ENCODE results near the gene SRP9.
"Not testable (repeated sequence)": the region's sequence is repeated elsewhere in the genome, so short reads cannot be mapped to it uniquely, and the experiment has no call there.

Gene SRP9

GRCh38 chr1:225774281-225775147 is 3.1 kb upstream of the SRP9 start:
- Mint-ChIP-seq H3K27me3 (peaks cover 0 to 5% of the 10 kb centered on the region in 2 donors), H3K9me3 (no peaks in the 10 kb centered on the region), H3K4me1 (ENCODE audit: low read depth in 2 of 2) (peaks cover 5 to 7% of the 10 kb centered on the region in 2 donors), H3K36me3 (ENCODE audit: insufficient read depth) (peaks cover 3% of the 10 kb centered on the region), H3K4me3 (no peak overlapping the region), H3K27ac (no peak overlapping the region)
- ATAC-seq (replicated peaks) (no peak), DNase-seq (no peak)

GRCh38 chr1:225776294-225776693 is 1.3 kb upstream of the SRP9 start:
- H3K27ac Mint-ChIP-seq = no peak overlapping the region
- H3K36me3 Mint-ChIP-seq (ENCODE audit: insufficient read depth) = peaks cover 4% of the 10 kb centered on the region
- H3K4me3 Mint-ChIP-seq = no peak overlapping the region
- H3K27me3 Mint-ChIP-seq = no peaks in the 10 kb centered on the region
- ATAC-seq (replicated peaks) (no peak), DNase-seq (no peak)
- peaks cover 11 to 14% of the 10 kb centered on the region in 2 donors for H3K4me1 Mint-ChIP-seq (ENCODE audit: low read depth in 2 of 2)
- H3K9me3 Mint-ChIP-seq = no peaks in the 10 kb centered on the region

- ATAC-seq (replicated peaks) (peak; percentile 1), DNase-seq (no peak)
- peaks cover 16 to 18% of the 10 kb centered on the region in 2 donors for H3K4me1 Mint-ChIP-seq (ENCODE audit: low read depth in 2 of 2)
- no peaks in the 10 kb centered on the region for H3K9me3 Mint-ChIP-seq
- peaks cover 11% of the 10 kb centered on the region for H3K36me3 Mint-ChIP-seq (ENCODE audit: insufficient read depth)
- no peak overlapping the region for H3K4me3 Mint-ChIP-seq
- no peak overlapping the region for H3K27ac Mint-ChIP-seq
- H3K27me3 Mint-ChIP-seq = no peaks in the 10 kb centered on the region
These were observed 506 bp upstream of the SRP9 start for GRCh38 chr1:225777058-225777582.

DNA sequence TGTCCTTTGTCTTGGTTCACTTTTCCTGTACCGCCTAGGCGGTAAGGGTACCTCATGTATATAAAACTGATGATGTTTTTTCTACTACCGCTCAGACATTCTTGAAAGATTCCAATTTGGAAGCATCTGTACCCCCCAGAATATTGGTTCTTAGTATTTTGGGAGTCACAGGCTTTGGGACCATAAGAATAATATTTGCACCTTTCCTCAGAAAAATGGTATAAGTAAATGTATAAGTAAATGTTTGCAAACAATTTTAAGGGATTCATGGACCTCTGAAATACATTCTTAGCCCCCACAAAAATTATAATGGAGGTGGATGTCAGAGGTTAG is 677 bp downstream of the SRP9 start:
- H3K27ac Mint-ChIP-seq = no peak overlapping the region
- DNase-seq = no peak
- no peak for ATAC-seq (replicated peaks)
- no peaks in the 10 kb centered on the region for H3K9me3 Mint-ChIP-seq
- H3K4me3 Mint-ChIP-seq = no peak overlapping the region
- peaks cover 23 to 28% of the 10 kb centered on the region in 2 donors for H3K4me1 Mint-ChIP-seq (ENCODE audit: low read depth in 2 of 2)
- H3K27me3 Mint-ChIP-seq = no peaks in the 10 kb centered on the region
- peaks cover 21% of the 10 kb centered on the region for H3K36me3 Mint-ChIP-seq (ENCODE audit: insufficient read depth)

DNA sequence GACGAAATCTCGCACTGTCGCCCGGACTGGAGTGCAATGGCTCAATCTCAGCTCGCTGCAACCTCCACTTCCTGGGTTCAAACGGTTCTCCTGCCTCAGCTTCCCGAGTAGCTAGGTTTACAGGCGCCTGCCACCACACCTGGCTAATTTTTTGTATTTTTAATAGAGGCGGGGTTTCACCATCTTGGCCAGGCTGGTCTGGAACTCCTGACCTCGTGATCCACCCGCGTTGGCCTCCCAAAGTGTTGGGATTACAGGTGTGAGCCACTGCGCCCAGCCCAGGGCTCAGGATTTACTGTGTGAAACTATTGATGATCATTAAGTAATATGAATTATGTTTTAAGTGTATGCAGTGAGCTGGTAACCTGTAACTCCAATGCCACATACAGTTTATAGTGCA is 1.5 kb downstream of the SRP9 start:
- H3K27ac Mint-ChIP-seq; ATAC-seq (replicated peaks); H3K27me3 Mint-ChIP-seq; H3K4me3 Mint-ChIP-seq; H3K9me3 Mint-ChIP-seq; DNase-seq: not testable (repeated sequence)
- H3K4me1 Mint-ChIP-seq (ENCODE audit: low read depth in 2 of 2) = peaks cover 26 to 36% of the 10 kb centered on the region in 2 donors
- H3K36me3 Mint-ChIP-seq (ENCODE audit: insufficient read depth) = peaks cover 29% of the 10 kb centered on the region

DNA sequence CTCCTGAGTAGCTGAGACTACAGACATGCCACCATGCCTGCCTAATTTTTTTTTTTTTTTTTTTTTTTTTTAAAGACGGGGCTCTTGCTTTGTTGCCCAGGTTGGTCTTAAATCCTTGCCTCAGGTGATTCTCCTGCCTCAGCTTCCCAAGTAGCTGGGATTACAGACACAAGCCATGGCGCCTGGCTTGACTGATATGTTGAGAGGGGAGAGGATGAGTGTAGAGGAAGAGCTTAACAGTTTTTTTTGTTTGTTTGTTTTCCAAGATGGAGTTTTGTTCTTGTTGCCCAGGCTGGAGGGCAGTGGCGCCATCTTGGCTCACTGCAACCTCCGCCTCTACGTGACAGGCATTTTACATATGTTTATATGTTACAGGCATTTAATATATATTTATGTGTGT is 2.5 kb downstream of the SRP9 start:
- no peak for DNase-seq
- Mint-ChIP-seq H3K4me1 (ENCODE audit: low read depth in 2 of 2) (peaks cover 26 to 32% of the 10 kb centered on the region in 2 donors), H3K4me3 (peak overlapping the region in 1 of 2 donors; percentile 30), H3K27ac (no peak overlapping the region), H3K9me3 (no peaks in the 10 kb centered on the region), H3K27me3 (no peaks in the 10 kb centered on the region), H3K36me3 (ENCODE audit: insufficient read depth) (peaks cover 39% of the 10 kb centered on the region)
- ATAC-seq (replicated peaks) = no peak

DNA sequence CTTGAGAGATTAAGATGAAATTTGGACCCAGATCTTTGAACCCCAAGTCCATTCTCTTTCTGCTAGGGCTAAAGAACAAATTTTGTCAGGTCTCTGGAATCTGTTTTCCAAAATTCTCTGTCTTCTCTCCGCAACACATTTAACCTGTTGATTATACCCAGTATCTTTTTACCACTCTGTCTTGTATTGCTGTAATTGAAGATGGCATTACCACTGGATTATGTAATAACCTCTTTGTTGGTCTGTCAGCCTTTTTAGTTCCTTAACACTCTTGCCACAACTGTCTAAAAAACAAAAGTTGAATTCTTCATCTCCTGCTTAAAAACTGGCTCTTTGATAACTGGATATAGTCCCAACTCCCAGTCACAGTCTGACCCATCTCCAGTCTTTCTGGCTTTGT is 3.0 kb downstream of the SRP9 start:
- ATAC-seq (replicated peaks) (no peak), DNase-seq (no peak)
- Mint-ChIP-seq H3K9me3 (no peaks in the 10 kb centered on the region), H3K27me3 (no peaks in the 10 kb centered on the region), H3K4me3 (peak overlapping the region in 1 of 2 donors; percentile 36), H3K36me3 (ENCODE audit: insufficient read depth) (peaks cover 41% of the 10 kb centered on the region), H3K27ac (peak overlapping the region; percentile 24 to 63), H3K4me1 (ENCODE audit: low read depth in 2 of 2) (peaks cover 26 to 32% of the 10 kb centered on the region in 2 donors)

DNA sequence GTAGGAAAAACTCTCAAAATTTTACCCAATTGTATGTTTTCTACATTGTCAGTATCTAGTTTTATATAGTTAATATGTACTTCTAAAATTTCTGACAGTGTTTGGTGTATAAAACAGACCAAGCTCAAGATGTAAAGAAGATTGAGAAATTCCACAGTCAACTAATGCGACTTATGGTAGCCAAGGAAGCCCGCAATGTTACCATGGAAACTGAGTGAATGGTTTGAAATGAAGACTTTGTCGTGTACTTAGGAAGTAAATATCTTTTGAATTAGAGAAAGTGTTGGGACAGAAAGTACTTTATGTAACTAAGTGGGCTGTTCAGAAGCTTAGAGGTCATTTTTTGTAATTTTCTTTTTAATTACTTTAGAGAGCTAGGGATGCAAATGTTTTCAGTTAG is 11.5 kb downstream of the SRP9 start:
- peaks cover 9 to 15% of the 10 kb centered on the region in 2 donors for H3K4me1 Mint-ChIP-seq (ENCODE audit: low read depth in 2 of 2)
- H3K27me3 Mint-ChIP-seq; ATAC-seq (replicated peaks); H3K27ac Mint-ChIP-seq; DNase-seq; H3K9me3 Mint-ChIP-seq; H3K4me3 Mint-ChIP-seq: not testable (repeated sequence)
- H3K36me3 Mint-ChIP-seq (ENCODE audit: insufficient read depth) = peaks cover 72% of the 10 kb centered on the region

DNA sequence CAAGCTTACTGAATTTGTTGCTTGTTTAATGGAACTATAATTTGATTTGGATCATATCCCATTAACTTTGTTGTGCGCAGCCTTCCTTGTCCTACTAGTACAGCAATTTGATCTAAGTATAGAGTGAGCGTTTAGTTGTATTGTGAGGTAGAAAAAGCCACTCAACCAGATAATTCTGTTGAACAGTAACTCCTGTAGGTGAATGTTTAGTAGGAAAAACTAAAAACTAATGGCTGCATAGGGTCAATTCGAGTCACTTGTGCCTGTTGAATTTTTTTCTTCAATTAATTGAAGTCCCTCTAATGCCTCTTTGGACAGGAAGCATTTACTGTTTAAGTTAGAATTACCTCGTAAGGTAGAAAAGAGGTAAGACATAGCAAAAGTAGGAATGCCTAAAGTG is 17.3 kb downstream of the SRP9 start:
- peaks cover 0 to 4% of the 10 kb centered on the region in 2 donors for H3K4me1 Mint-ChIP-seq (ENCODE audit: low read depth in 2 of 2)
- no peaks in the 10 kb centered on the region for H3K9me3 Mint-ChIP-seq

DNA sequence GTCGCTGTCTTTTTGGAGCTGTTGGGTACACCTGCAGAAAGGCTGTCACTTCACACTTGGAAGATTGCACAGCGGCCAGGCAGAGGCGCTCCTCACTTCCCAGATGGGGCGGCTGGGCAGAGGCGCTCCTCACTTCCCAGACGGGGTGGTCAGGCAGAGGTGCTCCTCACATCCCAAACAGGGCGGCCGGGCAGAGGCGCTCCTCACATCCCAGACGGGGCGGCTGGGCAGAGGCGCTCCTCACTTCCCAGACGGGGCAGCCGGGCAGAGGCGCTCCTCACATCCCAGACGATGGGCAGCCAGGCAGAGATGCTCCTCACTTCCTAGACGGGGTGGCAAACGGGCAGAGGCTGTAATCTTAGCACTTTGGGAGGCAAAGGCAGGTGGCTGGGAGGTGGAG is 18.5 kb downstream of the SRP9 start:
- not testable (repeated sequence) for DNase-seq; H3K4me1 Mint-ChIP-seq (ENCODE audit: low read depth in 2 of 2); H3K36me3 Mint-ChIP-seq (ENCODE audit: insufficient read depth); H3K9me3 Mint-ChIP-seq; ATAC-seq (replicated peaks); H3K27ac Mint-ChIP-seq; H3K4me3 Mint-ChIP-seq; H3K27me3 Mint-ChIP-seq

More for the DNA sequence above, 17.3 kb downstream of the SRP9 start:
- DNase-seq = no peak
- Mint-ChIP-seq H3K36me3 (ENCODE audit: insufficient read depth) (peaks cover 15% of the 10 kb centered on the region), H3K4me3 (no peak overlapping the region), H3K27ac (no peak overlapping the region), H3K27me3 (no peaks in the 10 kb centered on the region)
- ATAC-seq (replicated peaks) = no peak

GRCh38 chr1:225801146-225801545 is 23.5 kb downstream of the SRP9 start:
- not testable (repeated sequence) for H3K27me3 Mint-ChIP-seq; H3K4me1 Mint-ChIP-seq (ENCODE audit: low read depth in 2 of 2); ATAC-seq (replicated peaks); DNase-seq; H3K36me3 Mint-ChIP-seq (ENCODE audit: insufficient read depth); H3K9me3 Mint-ChIP-seq; H3K27ac Mint-ChIP-seq; H3K4me3 Mint-ChIP-seq

DNA sequence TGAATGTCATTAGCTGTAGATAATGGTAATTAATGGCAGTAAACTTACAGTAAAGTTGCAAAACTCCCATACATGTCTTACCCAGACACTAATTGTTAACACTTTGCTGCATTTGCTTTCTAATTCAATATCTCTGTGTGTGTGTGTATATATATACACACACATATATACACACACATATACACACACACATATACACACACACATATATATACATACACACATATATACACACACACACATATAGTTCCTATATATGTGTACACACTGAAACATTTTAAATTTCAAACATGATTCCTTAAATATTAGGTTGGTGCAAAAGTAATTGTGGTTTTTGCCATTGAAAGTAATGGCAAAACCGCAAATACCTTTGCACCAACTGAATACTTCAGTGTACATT is 28.6 kb downstream of the SRP9 start:
- H3K9me3 Mint-ChIP-seq = no peaks in the 10 kb centered on the region
- H3K27ac Mint-ChIP-seq = no peak overlapping the region
- no peak for ATAC-seq (replicated peaks)

DNA sequence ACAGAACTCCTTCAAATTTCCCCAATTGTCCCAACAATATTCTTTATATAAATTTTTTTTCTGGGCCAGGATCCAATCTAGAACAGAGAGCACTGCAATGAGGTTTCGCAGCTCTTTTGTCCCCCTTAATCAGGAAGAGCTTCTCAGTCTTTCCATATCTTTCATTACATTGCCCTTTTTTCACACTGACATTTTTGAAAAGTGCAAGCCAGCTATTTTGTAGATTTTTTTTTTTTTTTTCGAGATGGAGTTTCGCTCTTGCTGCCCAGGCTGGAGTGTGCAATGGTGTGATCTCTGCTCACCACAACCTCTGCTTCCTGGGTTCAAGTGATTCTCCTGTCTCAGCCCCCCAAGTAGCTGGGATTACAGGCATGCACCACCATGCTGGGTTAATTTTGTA is 29.1 kb downstream of the SRP9 start:
- H3K9me3 Mint-ChIP-seq; H3K4me1 Mint-ChIP-seq (ENCODE audit: low read depth in 2 of 2); H3K4me3 Mint-ChIP-seq; H3K27ac Mint-ChIP-seq; DNase-seq; ATAC-seq (replicated peaks); H3K36me3 Mint-ChIP-seq (ENCODE audit: insufficient read depth): not testable (repeated sequence)
- peaks cover 0 to 19% of the 10 kb centered on the region in 2 donors for H3K27me3 Mint-ChIP-seq

More for the DNA sequence above, 28.6 kb downstream of the SRP9 start:
- Mint-ChIP-seq H3K27me3 (peaks cover 0 to 19% of the 10 kb centered on the region in 2 donors), H3K4me1 (ENCODE audit: low read depth in 2 of 2) (peaks cover 7% of the 10 kb centered on the region in 2 donors), H3K4me3 (no peak overlapping the region), H3K36me3 (ENCODE audit: insufficient read depth) (peaks cover 3% of the 10 kb centered on the region)
- no peak for DNase-seq

GRCh38 chr1:225808136-225808535 is 30.5 kb downstream of the SRP9 start:
- H3K4me1 Mint-ChIP-seq (ENCODE audit: low read depth in 2 of 2) = peaks cover 7% of the 10 kb centered on the region in 2 donors
- no peak overlapping the region for H3K4me3 Mint-ChIP-seq
- H3K27ac Mint-ChIP-seq = no peak overlapping the region
- ATAC-seq (replicated peaks) (no peak), DNase-seq (no peak)
- peaks cover 0 to 19% of the 10 kb centered on the region in 2 donors for H3K27me3 Mint-ChIP-seq
- H3K9me3 Mint-ChIP-seq = no peaks in the 10 kb centered on the region
- peaks cover 3% of the 10 kb centered on the region for H3K36me3 Mint-ChIP-seq (ENCODE audit: insufficient read depth)

All from effector memory CD8-positive, alpha-beta T cell (primary cell).